GM21515 (cell line): Measurements from ENCODE around the gene DTNB.
A peak's percentile ranks its signal among the peaks of the same experiment; 100 is the strongest.

Source experiments
- ATAC-seq: cut with Tn5 transposase; IDR thresholded peaks from one replicate; pipeline ENCODE4 v1.9.1; 2021; ENCODE audit not compliant: unreplicated experiment

Gene DTNB

DNA sequence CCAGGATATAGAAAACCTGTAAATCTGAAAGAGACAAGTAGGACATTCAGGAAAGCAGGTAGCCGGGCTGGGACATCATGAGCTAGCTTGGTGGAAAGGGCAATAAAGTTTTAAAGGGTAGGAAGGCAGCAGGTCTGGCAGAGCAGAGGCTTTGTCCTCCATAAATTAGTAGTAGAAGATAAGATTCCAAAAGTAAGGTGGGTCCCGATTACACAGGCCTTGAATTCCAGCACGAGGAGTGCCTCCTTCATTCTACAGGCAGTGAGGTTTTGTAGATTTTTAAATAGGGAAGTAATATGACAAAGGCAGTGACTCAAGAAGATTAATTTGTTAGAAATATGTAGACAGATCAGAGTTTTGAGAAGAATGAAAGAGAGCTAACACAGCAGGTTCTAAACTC lies 160.7 kb downstream of the DTNB start:
- no peak for ATAC-seq

DNA sequence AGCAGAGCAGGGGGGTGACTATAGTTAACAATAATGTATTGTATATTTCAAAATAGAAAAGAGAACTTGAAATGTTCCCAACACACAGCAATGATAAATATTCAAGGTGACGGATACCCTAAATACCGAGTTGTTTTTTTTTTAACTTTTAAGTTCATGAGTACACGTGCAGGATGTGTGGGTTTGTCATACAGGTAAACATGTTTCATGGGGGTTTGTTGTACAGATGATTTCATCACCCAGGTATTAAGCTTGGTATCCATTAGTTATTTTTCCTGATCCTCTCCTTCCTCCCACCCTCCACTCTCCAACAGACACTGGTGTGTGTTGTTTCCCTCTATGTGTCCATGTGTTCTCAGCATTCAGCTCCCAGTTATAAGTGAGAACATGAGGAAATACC lies 167.2 kb downstream of the DTNB start:
- ATAC-seq, result no peak

DNA sequence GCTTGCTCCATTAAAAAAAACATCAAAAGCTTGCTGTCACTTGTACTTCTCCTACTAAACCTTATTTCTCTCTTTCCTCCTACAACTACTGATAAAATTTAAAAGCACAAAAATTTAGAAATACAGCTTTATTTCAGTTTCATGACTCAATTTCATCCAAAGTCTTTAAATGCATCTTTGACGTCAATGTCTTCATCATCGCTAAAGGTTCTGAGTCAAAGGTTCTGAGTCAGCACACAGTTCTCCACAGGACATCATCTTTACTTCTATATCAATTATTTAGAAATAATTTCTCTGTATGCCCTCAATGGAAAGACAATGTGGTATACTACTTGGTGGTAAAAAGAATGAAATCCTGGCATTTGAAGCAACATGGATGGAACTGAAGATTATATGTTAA lies 167.8 kb downstream of the DTNB start:
- ATAC-seq, result no peak

DNA sequence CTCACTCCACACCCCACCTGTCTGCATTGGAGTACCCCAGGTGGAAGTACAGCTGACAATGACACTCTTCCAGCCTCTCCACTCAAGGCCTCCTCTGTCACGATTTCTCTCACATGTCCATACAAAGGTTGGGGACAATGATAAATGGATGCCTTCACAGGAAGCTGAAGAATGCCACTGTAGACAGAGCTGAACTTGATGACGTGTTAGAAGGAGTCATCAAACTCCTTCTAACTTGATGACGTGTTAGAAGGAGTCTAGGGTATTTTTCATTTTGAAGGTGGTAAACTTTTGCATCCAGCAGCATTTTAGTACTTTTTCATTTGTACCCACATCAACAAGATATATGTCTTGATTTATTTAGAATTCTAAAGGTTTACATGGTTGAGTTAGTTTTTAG lies 168.2 kb downstream of the DTNB start:
- ATAC-seq, result no peak

DNA sequence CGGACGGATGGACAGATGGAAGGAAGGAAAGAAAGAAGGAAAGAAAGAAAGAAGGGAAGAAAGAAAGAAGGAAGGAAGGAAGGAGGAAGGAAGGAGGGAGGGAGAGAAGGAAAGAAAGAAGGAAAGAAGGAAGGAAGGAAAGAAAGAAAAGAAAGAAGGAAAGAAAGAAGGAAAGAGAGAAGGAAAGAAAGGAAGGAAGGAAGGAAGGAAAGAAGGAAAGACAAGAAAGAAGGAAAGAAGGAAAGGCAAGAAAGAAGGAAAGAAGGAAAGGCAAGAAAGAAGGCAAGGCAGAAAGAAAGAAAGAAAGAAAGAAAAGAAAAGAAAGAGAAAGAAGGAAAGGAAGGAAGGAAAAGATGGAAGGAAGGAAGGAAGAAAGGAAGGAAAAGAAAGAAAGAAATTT lies 169.1 kb downstream of the DTNB start:
- ATAC-seq, result no peak

DNA sequence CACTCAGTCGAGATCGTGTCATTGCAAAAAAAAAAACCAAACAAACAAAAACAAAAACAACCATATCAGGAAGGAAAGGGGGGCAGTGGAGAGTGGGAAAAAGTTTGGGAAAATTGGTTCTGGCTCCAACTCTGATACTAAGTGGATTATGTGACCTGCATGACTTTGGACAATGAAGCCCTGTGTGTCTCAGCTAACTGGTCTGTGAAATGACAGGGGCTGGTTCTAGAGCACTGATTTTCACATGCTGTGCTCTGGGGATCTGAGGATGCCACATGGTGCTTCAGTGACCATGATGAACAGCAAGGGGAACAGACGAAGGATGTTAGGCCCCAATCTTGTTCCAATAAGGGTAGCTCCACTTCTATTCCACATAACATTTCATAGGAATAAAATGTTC lies 174.2 kb downstream of the DTNB start:
- ATAC-seq, result no peak

DNA sequence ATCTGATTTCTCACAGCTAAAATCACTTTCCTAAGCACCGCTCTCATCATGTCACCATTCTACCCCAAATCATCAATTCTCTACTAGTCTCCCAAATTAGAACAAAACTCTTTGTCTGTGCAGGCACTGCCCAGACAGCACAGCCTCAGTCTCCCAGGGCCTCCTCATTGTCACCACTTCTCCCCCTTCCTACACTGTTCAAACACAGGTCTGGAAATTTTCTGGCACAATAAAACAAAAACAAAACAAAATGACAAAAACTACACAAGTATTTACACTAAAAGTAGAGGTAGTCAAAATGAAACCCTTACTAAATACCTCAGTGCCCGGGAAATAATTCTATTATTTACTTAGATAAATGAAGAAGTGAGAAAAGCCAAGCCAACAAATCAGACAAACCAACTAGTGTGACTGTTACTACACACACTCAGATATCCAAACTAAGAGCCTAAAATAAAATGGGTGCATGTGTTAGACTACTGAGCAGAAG lies 175.4 kb downstream of the DTNB start:
- peak; percentile 52 for ATAC-seq

DNA sequence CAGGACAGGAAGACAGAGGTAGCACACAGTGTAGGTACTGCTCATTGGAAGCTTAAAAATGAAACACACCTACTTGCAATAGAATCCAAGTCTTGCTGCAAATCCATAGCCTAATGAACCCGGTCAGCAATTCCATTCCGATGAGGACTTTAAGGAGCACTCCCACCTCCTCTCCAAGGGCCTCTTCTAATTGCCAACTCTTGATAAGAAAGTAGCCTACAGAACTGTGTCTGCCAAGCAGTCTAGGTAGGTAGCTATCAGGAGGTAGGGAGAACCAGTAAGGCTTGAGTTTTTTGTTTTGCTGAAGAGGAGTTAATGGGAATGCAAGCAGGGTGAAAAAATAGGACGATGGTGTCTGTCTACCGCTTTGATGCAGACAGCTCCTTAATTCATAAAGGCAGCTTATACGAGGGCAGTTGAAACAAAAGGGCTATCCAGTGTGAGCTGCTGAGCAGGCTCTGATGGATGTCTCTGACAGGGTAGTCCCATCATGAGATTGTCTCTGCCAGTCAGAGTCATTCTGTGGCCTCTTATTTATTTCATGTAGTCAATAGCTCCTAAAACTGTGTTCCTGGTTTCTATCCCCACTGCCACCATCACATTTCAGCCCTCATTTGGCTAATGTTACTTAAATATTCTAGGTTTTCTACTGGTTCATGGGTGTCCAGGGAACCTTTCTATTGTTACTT lies 176.0 kb downstream of the DTNB start:
- ATAC-seq, result no peak

DNA sequence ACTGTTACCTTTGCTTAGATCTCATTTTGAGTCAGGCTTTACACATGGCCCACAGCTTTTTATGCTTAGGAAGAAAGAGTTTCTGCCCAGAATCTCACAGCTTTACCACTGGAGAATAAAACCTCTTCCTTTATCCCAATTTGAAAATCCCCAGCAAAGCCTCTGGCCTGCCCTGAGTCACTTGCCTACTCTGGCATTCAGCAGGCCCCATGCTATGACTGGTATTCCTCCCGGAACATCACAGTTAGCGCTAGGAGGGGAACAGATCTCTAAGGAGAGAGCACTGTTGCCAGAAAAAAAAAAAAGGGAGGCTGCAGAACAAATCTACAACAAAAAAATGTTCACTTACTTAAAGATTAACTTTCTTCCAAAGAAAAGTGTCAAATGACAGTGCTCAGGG lies 178.8 kb downstream of the DTNB start:
- ATAC-seq, result no peak

DNA sequence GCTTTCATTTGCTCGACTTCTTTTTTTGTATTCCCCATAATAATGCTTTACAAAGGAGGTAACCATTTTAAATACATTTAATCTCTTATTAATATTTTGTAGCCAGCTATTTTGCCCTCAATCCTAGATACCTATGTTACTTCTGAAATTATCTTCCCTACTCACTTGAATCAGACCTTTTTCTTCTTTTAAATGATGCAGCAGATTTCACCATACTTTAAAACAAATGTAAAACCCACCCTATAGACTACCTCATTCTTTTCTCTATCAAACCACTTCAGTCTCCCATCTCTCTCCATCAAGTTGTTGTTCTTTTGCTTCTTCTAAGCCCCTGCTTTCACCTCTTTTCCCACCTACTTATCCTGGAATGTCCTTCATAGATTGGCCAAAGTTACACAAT lies 180.2 kb downstream of the DTNB start:
- ATAC-seq, result no peak

DNA sequence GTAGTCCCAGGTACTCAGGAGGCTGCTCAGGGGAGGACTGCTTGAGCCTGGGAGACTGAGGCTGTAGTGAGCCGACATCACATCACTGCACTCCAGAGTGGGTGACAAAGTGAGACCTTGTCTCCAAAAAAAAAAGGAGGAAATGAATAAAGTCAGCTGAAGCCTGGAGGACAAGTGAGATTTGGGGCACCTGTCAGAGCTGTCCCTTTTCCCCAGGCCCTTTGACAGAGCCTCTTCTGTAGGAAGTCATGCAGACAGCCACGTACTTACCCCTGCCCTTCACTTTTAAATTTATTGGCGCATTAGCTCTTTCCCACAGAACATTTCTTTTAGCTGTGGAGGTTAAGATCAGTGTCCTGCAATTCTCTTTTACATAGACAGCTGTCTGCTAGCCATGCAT lies 180.7 kb downstream of the DTNB start:
- ATAC-seq, result no peak

DNA sequence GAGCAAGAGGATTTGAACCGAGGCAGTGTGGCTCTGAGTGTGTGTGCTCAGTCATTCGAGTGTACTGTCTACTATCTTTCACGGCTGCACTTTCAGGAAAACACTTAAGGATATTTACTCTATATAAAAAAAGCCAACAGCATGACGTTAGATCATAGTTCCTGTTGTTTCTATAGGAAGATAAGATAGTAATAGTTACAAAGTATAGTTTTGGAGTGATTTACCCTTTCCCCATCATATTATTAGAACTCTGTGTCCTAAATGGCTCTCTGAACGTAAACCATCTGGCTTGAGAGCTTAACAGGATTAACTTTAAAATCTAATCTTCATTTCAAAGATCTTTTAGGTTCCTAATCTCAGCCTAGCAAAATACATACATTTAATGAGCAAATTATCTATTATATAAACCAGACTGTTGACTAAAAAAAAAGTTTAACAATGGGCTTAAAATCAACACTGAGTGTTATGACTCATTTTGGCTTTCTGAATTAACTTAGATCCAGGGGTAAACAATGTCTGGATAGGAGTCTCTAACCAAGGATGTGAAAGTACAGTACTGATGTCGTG lies 181.3 kb downstream of the DTNB start:
- no peak for ATAC-seq

DNA sequence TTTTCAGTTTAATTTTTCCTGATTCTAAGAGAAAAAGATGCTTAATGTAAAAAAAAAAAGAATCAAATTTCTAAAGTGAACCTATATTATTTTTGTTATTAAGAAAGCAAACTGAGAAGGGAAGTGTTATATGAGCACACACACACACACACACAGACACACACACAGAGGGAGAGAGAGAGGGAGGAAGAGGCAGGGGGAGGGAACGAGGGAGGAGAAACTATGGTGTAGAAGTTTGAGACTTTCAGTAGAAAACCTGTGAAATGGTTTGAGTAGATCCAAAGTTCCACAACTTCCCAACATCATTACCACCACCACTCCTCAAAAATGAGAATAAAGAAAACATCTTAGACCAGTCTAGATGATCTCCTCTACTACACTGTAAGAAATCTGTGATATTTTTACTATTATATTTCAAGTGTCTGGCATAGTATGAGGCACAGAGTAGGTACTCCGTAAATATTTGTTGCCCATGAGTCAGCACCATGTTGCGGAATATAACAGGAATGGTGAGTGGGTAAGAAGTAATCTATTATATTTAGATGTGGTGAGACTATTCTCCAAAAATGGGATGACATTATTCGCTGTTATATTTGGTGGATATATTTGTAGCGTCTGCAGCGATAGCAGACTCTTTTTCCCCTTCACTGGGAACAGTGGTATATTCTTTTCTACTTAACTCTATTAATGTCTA lies 182.2 kb downstream of the DTNB start:
- no peak for ATAC-seq

DNA sequence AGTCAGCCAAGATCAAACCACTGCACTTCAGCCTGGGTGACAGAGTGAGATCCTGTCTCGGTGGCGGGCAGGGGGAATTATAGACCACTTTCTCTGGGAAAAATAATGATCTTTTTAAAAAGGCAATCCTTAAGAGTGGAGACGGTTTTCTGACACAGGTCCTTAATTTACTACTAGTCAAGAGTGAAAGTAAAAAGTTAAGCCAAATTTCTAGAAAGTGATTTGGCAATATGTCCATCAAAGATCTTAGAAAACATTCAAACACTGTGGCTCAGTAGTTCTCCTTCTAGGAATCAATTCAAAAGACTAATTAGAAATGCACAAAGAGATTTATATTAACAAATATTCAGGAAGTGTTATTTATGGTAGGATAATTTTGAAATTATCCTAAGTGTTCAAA lies 183.2 kb downstream of the DTNB start:
- ATAC-seq, result no peak

DNA sequence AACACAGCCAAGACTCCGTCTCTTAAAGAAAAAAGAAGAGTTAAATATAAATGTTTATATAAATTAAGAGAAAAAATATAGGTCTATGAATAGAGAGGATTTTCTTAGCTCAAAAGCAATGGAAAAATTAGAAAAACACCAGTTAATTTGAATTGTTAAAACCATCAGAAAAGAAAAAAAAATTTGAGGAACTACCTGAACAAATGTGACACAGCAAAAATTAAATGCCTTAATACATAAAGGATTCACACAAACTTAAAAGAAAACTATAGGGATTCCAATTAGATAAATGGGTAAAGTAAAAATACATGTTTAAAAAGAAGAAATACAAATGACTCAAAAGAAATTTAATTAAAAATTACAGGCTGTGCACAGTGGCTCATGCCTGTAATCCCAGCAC lies 183.7 kb downstream of the DTNB start:
- ATAC-seq, result no peak

DNA sequence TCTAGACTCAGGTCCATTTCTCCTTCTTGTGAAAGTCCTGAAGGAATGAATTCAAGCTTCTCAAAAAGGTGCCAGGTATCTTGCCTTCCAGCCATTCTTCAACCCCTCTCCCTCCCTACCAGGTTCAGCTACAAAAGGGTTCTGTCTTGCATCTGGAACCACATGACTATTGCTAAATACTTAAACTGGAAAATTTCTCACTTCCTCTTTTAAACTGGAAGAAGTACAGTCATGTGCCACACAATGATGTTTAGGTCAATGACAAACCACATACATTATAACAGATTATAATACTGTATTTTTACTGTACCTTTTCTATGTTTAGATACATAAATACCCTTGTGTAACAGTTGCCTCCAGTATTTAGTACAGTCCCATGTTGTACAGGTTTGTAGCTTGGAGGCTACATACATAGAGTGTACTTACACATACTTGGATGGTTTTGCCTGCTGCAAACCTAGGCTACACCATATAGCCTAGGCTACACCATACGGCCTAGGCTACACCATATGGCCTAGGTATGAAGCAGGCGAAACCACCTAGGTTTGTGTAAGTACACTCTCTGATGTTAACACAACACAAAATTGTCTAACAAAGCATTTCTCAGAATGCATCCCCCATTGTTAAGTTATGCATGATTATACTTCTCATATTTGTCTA lies 189.6 kb downstream of the DTNB start:
- peak; percentile 63 for ATAC-seq

DNA sequence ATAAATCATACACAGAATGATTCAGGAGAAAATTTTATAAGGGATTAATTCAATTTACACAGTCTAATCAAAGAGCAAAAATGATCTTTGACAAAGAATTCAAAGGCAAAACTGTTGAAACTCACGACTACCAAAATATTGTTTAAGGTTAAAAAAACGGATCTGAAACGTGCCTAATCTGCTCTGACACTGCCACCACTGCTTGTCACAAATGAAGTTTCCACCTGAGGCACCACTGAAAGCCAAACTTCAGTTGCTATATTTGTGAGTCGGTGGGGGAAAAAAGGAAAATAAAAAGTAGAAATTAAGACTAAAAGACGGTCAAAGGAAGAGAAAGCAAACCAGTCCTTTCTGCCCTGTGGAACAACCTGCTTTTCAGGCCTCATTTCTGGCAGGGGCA lies 191.0 kb downstream of the DTNB start:
- no peak for ATAC-seq

DNA sequence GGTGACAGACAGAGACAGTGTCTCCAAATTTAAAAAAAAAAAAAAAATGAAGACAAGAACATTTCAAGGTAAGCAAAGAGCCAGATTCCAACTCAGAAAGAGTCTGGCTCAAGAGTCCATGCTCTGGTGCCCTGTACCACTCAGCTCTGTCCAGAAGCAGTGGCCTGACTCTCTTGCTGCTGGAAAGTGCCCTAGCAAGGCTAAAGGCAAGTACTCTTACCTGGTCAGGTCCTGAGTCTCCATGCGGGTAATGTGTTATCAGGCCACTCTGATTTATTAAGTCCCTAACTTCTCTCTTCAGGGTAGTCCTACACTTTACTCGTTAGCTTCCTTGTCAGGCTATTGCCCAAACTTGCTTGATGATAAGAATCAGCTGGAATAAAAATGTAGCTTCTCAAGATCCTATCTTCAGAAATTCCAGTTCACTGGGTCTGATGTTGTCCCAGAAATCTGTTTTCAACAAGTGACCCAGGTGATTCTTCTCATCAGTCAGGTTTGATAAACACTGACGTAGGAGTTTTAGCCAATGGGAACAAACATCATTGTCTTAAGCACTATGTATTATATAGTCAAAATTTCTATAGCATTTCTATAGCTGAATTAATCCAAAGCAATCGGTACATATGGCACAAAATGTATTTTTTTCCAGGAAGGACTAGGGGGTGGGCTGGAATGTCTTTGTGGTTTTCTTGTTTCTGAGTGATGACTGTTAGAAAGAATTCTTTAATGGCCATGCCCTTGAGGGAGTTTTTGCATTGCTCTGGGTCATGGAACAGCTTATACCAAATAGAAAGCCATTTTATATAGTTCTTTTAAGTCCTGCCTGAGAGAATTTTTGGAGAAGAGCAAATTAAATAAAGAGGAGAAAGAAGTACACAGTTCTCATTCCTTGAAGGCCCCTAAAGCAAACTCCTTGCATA lies 191.7 kb downstream of the DTNB start:
- no peak for ATAC-seq

DNA sequence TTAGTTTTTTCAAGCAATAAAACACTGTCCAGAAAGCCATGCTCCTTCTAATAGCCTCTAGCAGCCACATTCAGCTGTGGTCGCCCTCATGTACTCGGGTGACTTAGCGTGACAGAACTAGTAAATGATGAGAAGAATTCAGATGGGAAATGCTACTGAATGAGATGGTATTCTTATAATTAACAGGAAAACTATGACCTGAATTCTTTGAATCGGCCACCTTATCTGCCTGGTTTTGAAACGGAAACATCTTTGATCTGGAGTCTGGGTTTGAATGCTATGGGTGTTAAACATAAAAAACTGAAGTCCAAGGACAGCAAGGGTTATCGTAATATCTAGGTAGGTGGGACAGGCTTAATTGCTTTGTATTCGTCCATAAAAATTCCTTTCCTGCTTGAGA lies 192.8 kb downstream of the DTNB start:
- no peak for ATAC-seq

DNA sequence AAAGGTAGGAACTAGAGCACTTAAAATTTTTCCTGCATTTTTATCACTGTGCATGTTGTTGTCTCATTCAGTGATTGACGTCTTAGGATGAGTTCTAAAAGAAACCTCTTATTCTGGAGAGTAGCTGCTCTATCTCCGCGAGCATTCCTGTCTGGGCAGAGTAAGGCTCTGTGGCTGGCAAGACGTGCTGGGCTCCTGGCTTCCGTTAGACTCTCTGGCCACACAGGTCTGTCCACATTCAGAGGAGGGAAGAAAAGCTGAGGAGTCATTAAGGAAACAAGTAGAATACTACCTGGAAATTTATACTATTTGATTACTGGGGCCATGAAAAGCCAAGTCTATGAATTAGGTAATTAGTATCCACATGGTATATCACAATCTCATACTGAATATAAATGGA lies 193.6 kb downstream of the DTNB start:
- ATAC-seq, result no peak

DNA sequence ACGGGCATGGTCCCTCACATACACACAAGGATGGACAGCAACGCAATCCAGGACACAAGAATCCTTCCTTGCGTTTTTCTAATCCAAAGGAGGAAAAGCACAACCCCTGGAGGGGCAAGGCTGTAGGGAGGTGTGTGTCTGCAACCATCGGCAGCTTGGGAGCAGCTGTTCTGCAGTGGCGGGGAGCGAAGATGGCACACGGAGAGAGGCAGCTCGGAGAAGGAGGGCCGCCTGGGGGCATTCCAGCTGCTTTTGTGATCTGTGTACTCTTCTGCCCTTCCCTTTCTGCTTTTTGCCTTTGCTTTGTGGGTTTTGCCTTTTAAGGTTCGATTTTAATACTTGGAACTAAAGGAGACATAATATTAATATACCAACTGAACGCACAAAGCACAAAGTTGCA lies 194.6 kb downstream of the DTNB start:
- no peak for ATAC-seq
